GM21723 (cell line): Measurements from ENCODE around the gene CENATAC.
A peak's percentile ranks its signal among the peaks of the same experiment; 100 is the strongest.
"Not testable (repeated sequence)": the region's sequence is repeated elsewhere in the genome, so short reads cannot be mapped to it uniquely, and the experiment has no call there.

Experiments
- ATAC-seq: cut with Tn5 transposase; IDR thresholded peaks from one replicate; pipeline ENCODE4 v1.9.1; 2021; ENCODE audit warnings: mild to moderate bottlenecking, moderate library complexity; ENCODE audit not compliant: unreplicated experiment

The CENATAC gene

GRCh38 chr11:119025978-119026766, 28.2 kb downstream of the CENATAC start:
- ATAC-seq: no peak

- no peak for ATAC-seq
These were observed 29.0 kb downstream of the CENATAC start for GRCh38 chr11:119026970-119027369.

GRCh38 chr11:119027561-119028345, 29.8 kb downstream of the CENATAC start:
- ATAC-seq: no peak

- no peak for ATAC-seq
These were observed 30.6 kb downstream of the CENATAC start for GRCh38 chr11:119028346-119029068.

- no peak for ATAC-seq
These were observed 31.1 kb downstream of the CENATAC start for GRCh38 chr11:119029069-119029339.

GRCh38 chr11:119029340-119030028, 31.5 kb downstream of the CENATAC start:
- ATAC-seq: peak; percentile 23

- ATAC-seq: peak; percentile 26
These were observed 32.0 kb downstream of the CENATAC start for GRCh38 chr11:119030029-119030328.

GRCh38 chr11:119030329-119031047, 32.5 kb downstream of the CENATAC start, which contains the start of gene SLC37A4:
Gene SLC37A4 (minus strand): TSS chr11:119030877.
- ATAC-seq: peak; percentile 83

GRCh38 chr11:119031912-119032280, 34.0 kb downstream of the CENATAC start:
- ATAC-seq: no peak

- ATAC-seq: not testable (repeated sequence)
These were observed 35.5 kb downstream of the CENATAC start for GRCh38 chr11:119033421-119033820.

- ATAC-seq: no peak
These were observed 36.9 kb downstream of the CENATAC start for GRCh38 chr11:119034813-119035212.

GRCh38 chr11:119038884-119039283, 40.9 kb downstream of the CENATAC start:
- no peak for ATAC-seq

GRCh38 chr11:119039471-119039870, 41.5 kb downstream of the CENATAC start:
- ATAC-seq: not testable (repeated sequence)

- no peak for ATAC-seq
These were observed 44.0 kb downstream of the CENATAC start for GRCh38 chr11:119041821-119042514.

- no peak for ATAC-seq
These were observed 45.0 kb downstream of the CENATAC start for GRCh38 chr11:119042927-119043326.

- ATAC-seq: no peak
These were observed 46.8 kb downstream of the CENATAC start for GRCh38 chr11:119044708-119045107.

- no peak for ATAC-seq
These were observed 48.6 kb downstream of the CENATAC start for GRCh38 chr11:119046489-119046888.

GRCh38 chr11:119047205-119047604, 49.3 kb downstream of the CENATAC start:
- no peak for ATAC-seq

- no peak for ATAC-seq
These were observed 50.7 kb downstream of the CENATAC start for GRCh38 chr11:119048644-119049043.

- ATAC-seq: no peak
These were observed 51.1 kb downstream of the CENATAC start for GRCh38 chr11:119049081-119049480.
